Activated T-helper 9 cell treated with anti-CD3 and anti-CD28 coated beads, Interleukin-2, amount 50 U/mL, for 16 hours (primary cell): ENCODE results near the gene CDH4.

ENCODE experiments used
- DNase-seq: peaks from one replicate; pipeline ENCODE4 v3.0.0-alpha.2; 2020; ENCODE audit warnings: low read depth

CDH4 gene

DNA sequence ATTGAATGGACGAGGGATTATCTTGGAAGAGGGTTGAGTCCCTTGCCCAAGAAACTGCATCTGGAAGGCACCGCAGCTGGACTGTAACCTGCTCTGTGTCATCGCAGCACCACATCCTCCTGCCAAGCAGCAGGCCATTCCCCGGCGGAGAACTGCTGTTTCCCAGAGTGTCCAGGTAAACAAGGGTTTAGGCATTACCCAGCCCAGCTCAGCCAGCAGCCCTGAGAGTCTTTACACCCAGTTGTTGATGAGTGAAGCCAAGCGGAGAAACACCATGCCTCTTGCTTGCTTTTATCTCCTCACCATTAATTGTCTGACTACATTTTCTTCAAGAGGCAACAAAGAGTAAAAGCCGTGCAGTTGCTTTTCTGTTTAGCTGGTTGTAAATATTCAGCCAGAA lies 104.1 kb downstream of the CDH4 start:
- DNase-seq, result no peak

DNA sequence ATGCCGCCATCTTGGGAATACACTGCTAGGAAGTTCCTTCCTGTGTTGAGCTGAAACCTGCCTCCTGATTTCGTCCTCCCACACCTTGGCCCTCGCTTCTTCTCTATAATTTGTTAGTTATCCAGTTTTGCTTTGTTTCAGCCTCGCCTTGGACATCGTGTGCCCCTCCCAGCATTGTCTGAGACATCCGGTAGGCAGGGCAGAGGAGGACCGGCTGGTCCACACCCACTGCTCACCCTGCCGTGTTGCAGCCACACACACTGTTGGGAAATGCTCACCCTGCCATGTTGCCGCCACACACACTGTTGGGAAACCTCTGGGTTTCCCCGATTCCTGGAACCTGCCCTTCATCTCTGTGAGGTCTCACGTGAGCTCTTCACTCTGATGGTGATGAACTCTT lies 105.1 kb downstream of the CDH4 start:
- no peak for DNase-seq

DNA sequence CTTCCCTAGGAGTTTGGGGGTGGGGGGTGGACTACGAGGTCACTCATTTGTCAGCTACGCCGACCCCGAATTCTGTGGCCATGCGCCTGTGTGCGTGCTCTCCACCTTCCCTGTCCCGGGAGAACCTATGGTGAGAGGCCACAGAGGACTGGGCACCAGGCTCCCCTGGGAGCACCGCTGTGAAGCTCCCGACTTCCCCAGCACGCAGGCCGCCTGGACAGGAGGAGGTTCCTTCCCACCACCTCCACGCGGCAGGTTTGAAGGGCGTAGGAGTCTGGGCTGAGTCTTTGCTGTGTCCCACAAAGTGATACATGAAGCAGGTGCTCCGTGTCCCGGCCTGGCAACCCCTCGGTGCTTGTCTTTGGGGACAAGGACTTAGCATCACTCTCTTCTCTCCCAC lies 107.2 kb downstream of the CDH4 start:
- no peak for DNase-seq

DNA sequence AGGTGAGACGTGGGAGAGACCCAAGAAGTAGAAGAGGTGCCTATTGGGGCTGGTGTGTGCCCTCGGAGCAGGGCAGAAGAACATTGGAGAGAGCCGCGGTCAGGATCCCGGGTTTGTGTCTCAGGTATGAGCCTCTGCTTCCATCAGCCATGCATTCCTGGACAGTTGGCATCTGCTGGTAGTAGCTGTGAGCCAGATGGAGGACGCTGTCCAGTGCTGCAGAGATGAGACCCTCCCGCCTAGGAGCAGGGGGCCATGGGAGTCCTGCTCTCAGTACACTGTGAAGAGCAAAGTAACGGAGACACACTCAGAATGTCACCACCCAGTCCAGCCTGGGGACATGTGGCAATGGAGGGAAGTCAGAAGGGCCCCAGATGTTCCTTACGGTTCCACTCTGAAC lies 108.2 kb downstream of the CDH4 start:
- no peak for DNase-seq

DNA sequence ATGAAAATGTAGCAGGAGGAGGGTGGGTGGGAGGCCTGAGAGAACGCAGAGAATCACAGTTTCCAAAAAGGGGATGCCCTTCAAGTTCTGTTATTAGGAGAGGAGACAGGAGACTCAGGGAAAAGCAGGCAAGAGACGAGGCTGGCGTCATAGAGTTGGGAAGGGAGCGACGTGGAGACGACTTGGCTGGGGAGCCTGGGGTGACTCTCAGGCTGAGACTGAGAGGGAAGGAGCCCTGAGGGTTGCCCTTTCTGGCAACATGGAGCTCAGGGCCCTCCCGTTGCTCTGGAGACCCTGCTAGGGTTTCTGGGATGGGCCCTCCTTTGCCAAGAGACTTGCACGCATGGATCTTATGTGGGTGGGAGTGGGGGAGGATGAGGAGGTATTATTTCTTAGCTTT lies 108.9 kb downstream of the CDH4 start:
- DNase-seq, result no peak

DNA sequence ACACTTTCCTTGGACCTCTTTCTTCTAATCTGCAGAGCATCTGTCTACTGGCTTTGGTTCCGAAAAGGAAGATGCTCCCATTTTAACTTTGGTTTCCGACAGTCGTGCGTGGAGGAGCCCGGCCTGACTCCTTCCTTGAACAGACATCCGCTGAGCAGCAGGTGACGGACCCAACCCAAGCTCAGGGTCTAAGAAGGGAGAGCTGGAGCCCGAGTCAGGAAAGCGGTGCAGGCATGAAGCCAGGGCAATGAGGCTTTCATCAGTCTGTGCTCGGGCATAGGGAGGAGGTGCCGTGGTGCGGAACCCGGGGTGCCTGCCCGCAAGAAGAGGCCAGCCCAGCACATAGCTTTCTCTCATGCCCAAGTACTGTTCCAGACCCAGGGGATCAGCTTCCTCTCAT lies 109.4 kb downstream of the CDH4 start:
- DNase-seq, result no peak

DNA sequence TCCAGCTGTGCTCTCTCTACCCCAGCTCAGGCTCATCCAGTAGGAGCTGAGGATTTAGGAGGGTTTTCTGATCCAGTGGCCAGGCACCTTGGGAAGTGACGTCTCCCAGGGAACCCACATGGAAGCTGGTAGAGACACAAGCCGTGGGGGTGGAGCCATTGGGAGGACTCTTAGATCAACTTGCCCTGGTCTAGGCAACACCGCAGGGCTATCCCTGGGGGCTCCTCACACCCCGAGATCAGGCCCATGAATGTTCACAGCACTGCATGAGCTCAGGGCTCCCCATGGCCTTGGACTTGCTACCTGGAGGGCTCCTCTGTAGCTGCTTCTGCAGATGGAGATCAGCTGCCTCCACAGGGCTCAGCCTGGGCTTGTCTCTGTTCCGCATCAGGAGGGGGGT lies 112.1 kb downstream of the CDH4 start:
- DNase-seq, result no peak

DNA sequence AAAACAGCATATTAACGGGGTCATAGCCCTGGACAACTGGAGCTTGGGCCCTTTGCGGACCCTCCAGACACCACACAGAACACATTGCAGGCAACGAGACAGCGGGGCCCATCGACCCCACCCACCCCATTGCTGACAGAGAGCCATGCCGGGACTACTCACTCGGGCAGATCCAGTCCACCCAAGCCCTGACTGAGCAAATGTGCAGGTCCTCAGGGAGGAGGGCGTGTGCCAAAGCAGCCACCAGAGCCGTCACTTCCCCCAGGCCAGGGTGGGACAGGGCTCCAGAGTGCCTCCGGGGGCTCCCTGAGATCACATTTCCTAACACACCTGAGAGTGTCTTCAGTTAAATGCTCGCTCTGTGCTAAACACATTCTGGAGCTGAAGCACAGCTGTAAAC lies 114.9 kb downstream of the CDH4 start:
- DNase-seq, result no peak

DNA sequence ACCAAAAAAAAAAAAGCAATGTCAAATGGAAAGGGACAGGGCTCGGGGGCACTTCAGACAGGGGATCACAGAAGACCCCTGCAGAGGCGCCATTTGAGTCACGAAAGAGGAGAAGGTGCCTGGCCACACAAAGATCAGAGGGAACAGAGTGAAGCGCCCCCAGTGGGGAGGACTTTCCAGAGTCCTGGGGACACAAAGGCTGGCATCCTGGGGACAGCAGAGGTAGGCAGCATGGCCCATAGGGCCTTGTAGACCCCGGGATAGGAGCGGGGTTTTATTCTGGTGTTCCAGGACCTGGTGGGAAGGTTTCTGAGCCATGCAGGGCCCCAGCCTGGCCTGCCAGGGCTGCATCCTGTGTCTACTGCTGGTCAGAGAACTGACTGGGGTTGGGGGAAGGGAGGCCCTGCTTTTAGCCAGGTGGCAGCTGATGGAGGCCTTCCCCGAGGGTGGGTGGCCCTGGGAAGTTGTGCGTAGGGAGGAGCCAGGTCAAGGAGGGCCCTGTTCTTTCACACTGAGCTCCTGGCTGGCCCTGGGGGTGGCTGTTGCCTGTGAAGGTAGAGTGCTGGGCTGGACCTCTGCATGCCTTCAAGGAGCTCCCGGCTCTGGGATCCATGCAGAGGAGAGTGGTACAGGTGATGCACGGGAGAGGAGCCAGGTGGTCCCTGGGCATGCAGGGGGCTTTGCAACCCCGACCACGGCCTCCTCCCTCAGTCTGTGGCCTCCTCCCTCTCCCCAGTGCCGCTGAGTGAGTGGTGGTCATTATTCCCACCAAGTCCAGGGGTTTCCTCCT lies 117.9 kb downstream of the CDH4 start:
- DNase-seq, result no peak

DNA sequence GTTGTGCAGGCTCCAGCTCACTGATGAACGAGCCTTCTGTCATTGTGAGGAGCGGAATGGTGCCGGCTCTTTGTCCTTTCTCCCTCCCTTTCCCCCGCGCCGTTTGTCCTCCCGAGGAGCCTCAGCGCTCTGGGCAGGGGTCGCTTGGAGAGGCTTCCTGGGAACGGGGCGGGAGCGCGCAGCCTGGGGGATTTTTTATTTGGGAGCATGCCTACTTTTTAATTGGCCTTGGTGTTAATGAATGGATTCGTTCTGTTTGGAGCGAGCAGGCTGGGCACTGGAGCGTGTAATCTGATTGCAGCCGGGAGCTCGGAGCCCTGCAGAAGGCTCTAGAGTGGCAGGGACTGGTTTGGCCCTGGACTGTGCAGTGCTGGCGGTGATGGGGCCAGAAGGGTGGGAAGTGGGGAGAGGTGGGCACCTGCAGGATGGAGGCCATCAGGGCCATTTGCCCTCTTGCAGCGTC lies 118.8 kb downstream of the CDH4 start:
- DNase-seq, result no peak

DNA sequence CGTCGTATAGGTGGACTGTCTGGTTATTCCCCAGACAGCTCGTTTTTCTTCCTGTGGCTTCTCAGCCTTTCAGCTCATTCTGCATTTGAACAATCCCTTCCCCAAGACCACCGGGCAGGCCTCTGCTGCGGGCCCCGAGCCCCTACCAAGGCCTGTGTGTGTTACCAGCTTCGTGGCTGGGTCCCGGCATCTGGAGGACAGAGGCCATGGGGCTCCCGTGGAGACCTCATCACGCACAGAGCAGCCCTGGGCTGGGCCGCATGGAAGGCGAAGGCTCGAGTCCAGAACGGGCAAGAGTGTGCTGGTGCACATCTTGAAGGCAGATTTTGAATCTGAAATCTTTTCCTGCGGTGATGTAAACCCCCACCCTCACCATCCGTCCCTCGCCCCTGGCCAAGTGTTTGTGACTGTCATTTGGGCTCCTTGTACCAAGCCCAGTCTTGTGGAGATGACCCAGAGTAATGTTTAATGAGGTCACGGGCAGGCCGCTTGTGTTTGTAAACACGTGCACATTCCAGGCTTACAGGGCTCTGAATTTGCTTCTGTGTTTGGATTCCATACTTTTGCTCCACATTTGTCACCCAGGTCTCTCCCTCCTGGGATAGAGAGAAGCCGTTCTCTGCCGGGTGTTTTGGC lies 119.6 kb downstream of the CDH4 start:
- no peak for DNase-seq

DNA sequence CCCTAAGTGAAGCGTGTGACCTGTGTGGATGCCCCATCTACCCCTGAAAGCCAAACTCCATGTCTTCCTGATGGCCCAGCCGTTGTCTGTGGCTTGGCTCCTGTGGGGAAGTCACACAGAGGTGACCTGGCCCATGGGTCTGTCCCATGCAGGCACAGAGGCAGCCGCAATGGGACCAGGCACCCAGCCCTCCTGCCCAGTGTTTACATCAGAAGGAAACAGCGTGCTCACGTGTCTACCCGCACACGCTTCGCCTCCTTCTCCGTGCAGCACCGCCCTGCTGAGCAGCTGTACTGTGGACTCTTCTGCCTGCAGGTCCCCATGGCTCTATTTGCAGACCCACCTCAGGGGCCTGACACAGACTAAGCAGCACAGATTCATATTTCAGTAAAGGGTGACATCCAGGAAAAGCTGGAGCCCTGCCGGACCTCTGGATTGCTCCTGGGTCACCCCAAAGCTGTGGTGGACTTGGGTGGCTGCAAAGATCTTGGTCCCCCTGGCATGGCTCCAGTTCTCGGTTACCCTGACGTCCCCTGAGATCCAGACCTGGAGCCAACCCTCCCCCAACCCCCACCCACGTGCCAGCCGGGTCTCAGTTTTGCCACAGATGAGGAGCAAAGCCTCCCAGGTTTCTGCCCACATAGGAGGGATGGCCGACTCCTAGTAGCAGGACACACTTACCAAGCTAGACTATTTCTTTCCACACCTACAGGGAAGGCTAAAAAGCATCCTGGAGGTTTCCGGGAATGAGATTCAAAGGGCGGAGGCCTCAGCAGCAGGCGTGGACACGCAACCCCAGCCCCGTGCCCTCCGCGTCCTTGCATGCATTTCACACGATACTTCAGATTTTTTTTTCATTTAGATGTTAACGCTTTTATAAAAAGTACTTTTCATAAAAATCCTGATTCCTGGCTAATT lies 120.3 kb downstream of the CDH4 start:
- DNase-seq, result no peak

DNA sequence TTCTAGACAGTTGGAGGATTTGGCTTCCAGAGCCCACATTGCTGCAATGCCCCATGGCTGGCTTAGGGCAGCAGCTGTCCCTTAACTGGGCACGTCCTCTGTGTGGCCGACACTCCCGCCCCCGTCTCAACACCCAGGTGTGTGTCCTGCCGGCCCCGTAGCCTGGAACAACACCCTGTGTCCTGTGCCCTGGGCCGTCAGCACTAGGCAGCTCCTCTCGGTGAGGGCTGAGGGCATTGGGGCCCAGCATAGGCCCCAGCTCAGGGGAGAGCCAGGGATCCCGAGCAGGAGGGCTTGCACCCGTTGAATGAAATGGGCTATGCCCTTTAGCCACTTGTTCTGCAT lies 121.0 kb downstream of the CDH4 start:
- no peak for DNase-seq

DNA sequence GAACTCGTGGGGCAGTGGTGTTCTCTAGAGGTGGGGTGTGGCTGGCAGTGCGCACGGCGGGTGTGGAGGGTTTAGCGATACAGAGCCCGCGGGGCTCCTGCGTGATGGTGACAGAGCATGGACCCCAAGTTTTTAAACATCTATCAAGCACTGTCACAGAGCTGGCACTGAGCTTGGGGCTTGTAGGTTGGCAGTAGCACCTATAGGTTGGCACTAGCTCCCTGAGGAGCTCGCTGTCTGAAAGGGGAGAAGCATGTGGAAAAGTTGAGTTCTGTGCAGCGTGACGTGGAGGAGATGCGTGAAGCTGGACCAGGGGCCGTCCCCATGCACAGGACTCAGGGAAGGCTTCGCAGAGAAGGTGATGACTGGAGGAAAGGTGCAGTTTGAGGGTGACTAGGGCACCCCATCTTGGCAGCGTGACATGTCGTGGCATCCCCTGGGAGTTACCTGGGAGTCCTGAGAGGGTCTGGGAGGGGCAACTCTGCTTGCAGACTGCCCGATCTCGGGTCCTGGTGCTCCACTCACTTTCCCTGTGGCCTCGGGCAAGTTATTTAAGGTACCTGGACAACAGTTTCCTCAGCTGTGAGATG lies 122.0 kb downstream of the CDH4 start:
- DNase-seq, result no peak

DNA sequence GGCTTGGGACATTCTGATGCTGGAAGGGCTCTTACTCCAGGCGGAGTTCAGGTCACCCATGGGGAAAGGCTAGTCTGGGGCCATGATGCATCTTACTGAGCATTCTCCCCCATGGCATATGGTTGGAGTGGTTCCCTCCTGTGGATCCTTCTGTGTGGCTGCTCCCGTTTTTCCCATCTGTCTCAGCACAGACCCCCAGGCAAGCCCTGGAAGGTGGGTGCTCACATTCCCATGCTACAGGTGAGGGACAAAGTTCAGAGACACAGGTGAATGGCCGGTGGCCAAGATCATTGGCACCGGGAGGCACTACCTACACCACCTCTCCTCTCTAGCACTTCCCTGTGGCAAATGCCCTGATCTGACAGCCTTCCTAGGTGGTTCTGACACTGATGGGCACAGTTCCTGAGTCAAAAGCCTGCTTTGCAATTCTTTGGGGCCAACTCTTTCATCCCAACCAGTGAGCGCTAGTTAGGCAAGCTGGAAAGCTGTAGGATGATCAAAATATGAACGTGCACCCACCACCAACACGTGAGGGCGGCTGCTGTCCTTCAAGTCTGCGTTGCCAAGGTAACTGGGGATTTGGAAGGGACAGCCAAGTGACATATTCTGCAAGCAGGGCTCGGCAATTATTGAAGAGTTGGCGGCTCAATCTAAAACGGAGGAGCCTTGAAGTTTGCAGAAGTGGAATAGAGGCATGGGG lies 124.6 kb downstream of the CDH4 start:
- no peak for DNase-seq

DNA sequence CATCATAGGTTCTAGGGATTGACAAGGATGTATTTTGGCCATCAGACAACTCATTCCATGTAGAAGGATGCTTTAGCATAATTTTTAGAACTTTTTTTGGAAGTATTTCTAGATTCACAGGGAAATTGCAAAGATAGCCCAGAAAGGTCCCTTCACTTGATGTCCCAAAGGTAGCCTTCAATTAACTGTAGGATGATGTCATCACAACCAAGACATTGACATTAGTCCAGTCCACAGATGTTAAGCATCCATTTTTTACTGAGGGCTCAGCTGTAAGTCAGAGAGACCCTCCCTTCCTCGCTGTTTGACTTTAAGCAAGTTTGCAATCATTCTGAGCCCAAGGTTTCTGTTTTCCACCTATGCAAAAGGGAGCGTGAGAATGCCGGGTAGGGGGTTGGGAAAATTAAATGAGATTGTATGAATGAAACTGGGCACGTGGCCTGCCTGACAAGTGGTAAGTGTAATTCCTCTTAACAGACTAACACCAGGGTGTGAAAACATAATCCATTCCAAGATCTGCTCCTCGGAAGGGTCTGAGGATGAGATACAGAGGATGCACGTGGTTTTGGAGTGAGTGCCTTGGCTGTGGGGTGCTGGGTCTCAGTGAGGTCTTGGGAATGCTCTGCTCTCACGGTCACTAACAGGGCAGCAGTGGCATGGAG lies 126.8 kb downstream of the CDH4 start:
- no peak for DNase-seq

DNA sequence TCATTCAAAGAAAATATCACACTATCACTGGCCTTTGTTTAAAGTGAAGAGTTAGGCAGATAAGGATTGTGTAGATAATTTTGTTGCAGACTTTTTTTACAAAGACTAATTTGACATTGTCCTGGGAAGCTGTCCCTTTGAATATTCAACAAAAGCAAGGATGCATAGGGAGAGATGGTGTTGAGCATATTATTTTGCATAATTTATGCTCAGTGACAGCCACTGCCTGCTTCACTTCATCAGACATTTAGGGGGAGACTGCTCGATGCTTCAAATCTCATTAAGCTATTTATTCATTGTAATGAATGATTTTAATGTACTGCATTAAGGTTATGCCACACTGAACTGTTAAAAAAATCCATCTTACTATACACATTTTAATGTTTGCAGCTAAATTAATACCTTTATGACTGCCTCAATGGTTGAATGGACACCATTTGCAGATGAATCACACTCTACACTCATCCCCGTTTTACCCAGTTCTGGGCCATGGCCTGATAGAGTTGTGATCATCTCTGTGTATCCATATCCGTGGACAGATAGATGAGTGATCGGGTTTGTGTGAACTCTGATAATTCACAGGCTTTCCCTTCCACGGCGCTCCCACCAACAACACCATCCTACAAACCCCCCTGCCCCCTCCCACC lies 128.0 kb downstream of the CDH4 start:
- no peak for DNase-seq

DNA sequence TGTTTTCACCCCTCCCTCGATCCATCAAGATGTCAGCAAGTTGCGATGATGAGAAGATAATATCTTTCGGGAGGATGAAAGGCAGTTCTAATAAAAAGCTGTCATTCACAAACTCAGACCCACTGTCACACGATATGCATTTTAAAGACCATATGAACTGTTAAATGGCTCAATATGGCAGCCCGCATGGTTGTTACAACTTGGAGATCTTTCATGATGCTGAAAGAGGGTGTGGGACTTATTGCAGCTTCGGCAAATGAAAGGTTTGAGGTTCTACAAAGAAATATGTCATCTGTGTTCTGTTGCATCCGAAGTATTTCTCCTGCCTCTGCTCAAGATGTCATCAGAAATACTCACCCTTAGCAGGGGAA lies 128.5 kb downstream of the CDH4 start:
- no peak for DNase-seq

DNA sequence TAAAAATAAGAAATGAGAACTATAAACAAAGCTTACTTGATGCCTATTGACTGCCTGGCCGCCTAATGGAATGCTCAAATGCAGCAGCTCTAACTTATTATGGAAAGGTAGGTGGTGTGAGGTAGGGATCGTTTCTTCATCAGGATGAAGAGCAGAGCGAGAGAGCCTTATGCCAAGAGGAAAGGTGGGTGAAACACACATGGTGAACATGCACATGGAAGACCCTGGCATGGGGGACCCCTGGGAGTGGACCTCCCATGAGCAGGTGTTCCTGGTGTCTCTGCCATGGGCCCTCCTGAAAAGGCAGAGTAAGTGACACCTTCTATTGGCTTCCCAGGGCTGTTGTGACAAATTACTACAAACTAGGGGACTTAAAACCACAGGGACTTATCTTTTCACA lies 130.1 kb downstream of the CDH4 start:
- no peak for DNase-seq

DNA sequence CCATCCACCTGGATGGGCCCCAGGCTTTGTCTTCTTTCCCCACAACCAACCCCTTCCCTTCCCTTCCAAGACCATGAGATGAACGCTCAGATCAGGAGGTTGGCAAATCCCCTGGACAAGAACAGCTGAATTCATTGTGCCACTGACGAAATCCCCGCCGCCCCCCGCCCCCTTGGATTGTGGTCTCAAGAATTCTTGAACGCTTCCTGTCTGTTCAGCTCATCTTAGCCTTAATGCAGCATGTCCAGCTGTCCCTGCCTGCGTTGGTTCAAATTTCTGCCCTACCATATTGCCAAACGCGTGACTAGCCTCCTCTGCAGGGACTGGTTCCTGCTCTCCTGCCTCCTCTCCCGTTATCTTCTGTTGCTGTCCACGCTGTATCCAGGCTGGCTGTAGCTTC lies 133.2 kb downstream of the CDH4 start:
- no peak for DNase-seq

DNA sequence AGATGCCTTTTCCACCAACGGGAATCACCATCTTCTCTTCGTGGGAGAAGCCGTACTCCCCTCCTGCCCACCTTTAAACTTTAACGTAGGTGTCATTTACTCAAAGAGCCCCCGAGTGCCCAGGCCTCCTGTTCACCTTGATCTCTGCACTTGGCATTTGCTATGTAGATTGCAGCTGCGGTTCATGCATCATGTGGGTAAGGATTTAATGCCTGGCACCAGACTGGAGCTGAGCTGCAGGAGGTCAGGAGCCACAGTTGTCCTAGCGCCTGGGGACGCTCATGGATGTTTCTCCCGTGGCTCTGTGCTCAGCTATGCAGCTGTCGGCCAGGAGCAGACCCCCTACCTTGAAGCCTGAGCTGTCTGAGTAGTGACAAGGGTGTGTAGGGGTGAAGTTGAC lies 133.7 kb downstream of the CDH4 start:
- no peak for DNase-seq
